ENCODE data around the gene MUL1.

The MUL1 gene

DNA sequence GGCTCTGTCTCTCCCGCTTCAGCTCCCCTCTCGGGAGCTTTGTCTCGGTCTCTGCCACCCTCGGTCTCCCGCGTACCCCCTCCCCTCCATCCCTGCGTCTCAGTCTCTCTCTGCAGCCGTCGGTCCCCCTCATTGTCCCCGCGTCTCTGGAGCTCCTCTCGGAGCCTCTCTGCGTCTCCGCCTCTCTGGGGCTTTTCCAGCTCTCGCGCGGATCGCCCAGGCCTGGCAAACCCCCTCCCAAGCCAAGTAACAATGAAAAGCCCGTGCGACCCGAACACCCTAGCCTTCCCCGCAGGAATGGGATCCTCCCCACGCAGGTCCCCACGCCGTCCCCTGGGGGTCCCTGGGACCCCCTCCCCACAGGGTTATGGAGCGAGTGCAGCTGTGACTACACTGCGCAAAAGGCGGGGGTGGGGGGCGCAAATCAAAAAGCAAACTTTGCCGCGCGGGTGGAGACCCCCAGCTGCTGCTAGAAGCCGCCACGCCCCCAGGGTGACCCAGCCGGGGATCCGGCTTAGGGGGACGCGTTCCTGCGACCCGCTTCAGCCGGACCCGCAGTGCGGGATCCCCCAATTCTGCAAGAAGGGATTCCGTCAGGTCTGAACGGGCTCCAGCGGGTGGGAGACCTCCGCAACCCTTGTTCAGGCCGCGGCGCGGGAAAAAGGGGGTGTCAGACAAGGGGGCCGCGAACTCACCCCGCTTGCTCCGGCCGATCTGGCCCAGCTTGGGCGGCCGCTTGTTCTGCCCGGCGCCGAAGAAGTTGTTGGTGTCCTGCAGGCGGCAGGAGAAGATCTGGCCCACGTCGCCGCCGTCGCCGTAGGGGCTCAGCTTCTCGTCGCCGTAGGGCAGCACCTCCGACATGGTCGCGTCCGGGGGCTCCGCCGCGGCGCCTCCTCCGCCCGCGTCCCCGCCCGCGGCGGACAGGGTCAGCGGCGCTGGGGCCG is 23.2 kb downstream of the MUL1 start:
- DNase-seq (ENCODE audit: low read depth): no peak

DNA sequence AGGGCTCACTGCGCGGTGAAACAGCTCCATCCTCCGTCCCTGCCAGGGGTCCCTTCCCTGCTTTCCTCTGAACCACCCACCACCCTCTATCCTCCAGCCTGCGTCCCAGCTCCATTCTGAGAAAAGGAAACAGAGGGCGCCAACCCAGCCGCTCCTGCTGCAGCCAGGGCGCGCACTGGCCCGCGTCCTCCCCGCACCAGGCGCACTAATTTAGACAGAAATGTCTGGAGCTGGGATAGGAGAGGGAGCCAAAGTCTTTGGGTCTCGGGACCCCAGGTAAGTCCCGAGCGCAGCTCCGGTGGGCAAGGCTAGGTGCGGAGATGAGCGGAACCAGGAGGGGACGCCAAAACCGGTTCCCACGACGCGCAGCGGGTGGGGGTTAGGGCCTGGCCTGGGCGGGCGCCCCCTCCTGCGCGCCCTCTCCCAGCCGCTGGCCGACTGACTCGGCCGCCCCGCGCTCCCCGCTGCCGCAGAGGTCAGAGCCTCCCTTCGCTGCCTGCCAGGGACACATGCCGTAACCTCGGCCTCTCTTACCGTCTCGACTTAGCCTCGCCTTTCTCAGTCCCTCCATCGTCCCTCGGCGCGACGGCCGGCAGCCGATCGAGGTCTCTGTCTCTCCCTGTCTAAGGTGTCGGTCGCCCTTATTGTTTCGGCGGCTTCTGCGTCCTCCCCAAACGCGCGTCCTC is 24.0 kb downstream of the MUL1 start:
- no peak for DNase-seq (ENCODE audit: low read depth)

DNA sequence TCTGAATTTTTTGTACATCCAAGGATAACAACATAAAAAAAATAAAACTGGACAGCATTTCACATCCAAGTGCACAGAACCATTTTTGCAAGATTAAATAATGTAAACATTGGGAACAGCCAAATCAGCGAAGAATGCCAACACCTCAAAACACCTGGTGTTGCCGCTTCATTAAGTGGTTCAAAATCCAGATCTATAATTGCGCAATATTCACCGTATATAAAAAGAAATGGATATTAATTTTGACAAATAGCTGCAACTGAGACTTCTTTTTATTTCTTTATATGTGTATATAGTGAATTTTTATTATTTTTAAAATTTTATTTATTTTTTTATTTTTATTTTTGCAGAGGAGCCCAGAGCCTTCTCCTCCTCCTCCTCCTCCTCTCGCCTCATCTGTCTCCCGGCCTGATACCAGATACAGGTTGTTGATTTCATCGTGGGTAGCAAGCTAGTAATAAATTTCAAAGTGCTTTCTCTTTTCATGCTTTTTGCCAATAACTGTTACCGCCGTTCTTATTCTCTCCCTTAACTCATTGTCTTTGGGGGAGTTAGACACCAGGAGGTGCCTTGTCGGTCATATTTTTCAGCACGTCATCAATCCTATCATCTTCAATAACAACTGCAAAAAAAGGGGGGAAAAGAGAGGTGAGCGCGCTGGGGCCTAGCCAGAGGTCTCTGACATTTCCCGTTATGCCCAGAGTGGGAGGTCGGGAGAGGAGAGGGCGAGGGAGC is 24.7 kb downstream of the MUL1 start:
- DNase-seq (ENCODE audit: low read depth): no peak

DNA sequence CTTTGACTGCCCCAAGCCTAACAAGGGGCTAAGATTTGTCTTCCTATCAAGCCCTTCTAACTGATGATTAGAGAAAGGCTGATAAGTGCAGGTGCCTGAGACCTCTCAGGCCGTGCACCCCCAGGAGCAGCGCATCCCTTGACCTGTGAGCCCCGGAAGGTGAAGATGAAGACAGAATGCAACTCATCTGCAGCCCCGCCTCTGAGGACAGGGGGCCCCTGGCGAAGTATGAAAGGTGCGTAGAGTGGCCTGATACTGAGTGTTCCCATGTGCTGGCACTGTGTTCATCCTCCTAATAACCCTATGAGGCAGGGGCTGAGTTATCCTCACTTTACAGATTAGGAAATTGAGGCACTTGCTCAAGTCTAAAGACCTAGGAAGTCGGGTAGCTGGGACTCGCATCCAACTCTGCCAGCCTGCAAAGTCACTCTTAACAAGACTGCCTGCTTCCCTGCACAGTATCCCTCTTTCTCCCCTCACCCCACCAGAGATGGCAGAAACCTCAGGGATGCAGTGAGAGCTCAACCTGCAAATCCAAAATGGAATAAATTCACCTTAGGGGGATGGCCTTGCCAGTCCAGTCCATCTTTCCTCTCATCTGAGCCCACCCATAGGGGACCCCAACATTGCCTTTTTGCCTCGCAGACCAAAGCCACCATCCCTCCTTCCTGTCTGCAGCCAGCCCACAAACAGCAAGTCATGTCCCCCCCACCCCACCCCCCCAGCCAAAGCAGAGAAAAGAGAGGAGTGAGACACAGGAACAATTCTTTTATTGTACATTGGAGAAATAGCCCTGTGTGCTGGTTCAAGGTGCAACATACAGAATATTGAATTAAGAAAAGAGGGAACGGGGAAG is 26.1 kb downstream of the MUL1 start:
- no peak for DNase-seq (ENCODE audit: low read depth)

DNA sequence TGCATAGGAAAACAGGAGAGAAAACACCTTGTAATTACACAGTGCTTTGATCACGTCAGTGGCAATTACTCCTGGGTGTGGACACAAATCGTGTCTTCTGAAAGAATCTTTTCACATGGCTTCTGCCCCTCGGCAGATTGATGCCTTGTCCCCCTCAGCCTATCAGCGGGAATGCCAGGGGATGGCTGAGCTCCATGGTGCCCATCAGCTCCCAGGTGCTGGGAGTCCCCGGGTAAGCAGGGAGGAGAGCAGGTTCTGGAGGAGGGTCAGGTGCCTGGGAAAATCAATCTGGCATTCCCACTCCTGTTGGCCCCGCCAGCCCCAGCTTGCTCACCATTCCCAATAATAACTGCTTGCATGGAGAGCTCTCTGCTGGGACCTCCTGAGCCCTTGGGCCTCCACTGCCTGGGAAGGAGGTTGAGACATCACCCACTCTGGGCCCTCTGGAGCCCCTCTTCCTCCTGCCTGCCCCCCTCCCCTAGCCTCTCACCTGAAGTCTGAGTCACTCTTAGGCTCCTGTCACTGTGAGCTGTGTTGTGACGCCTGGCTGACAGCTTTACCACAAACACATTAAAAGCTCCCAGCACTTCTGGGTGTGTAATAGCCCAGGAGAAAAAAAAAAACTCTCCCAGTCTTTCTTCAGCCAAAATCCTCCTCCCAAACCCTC is 26.9 kb downstream of the MUL1 start:
- no peak for DNase-seq (ENCODE audit: low read depth)

DNA sequence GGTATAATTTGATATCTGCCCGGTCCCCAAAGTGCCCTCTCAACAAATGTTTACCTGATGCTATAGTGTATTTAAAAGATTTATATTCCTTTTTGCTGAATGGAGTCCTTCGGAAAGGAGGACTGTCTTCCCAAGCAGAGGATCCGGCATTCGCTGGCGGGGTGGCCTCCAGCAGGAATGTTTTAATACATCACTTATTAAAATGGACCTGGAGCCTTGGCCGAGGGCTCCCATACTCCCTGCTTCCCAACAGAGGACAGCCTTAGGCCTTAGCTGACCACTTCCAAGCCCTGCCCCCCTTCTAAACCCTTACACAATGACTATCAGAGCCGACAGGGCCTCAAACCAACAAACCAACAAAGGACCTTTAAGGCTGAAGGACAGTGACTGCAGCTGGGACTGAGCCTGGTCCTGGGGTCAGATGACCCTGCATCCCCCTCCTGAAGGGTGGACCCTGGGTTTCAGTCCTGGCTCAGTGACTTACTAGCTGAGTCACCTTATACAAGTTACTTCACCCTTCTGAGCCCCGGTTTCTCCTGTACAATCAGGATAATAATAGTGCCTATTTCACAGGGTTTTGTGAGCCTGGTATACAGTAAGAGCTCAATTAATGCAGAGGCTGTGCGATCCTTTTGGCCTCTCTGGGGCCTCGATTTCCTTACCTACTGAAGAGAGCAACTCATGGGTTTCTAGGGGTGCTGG is 27.6 kb downstream of the MUL1 start:
- no peak for DNase-seq (ENCODE audit: low read depth)

DNA sequence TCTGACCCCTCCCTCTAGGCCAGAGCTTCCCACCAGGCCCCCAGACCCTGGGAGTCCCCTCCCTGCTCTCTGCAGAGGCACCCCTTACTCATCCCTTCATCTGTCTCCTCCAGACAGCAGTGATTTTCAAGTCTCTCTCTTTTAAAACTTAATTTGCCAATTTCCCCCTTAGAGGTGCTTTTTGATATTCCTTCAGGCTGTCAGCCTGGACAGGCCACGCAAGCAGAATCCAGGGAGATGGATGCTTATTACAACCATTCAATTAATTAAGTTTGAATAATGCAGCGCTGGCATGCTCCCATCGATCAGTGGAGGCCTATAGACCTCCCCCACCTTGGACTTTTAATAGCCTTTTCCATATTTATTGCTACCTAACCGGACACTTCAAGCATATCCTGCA is 28.1 kb downstream of the MUL1 start:
- DNase-seq (ENCODE audit: low read depth): no peak

DNA sequence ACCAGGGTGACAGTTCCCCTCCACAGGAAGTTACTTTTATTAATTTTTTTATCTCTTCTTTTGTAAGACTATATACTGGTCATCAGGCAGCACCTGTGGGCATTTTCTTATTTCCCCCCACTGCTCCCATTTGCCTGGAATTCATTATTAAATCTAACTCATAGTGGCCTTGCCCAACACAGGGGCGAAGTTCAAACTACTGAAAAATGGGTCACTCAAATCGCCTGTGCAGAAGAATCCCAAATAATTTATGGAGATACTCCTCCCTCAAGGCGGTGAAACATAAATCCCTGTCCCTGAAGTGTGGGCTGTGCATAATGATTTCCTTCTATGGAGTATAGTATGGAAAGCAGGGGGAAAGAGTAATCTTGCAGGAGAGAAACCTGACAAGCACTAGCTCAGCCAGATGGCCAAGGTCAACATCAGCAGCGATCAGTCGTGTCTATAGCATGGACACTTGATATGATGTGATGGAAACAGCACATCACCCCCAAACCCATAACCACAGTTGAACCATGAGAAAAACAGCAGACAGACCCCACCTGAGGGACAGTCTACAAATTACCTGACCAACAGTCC is 29.8 kb downstream of the MUL1 start:
- DNase-seq (ENCODE audit: low read depth): no peak

DNA sequence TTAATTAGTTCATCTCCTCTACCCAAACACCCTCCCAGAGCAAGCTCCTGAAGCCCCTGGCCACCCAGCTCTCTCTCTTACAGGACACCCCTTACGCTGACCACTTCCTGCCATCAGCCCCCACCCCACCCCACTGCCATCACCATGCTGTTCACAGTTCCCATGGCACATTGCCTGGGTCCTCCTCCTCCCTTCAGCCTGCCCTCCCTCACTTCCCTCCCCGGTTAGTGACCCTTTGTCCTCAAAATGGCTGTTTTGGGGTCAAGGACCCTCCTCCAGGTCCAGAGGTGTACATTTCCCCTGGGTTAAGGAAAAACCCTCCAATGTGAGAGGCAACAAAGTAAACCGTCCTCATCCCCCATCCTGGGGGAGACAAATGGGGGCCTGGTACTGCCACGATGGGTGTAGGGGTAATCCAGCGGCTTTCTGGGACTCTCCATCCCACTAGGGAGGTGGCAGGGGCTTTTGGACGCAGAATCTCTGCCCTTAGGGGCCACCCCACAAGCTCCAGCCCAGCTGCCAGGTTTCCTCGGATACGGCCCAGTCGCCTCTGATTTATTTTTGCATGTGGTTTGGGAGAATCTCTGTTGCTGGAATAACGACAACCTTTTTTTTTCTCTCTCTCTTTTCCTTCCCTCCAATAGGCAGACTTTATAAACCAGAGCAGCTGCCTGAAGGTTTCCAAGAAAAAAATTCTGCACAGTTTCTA is 30.4 kb downstream of the MUL1 start:
- no peak for DNase-seq (ENCODE audit: low read depth)

DNA sequence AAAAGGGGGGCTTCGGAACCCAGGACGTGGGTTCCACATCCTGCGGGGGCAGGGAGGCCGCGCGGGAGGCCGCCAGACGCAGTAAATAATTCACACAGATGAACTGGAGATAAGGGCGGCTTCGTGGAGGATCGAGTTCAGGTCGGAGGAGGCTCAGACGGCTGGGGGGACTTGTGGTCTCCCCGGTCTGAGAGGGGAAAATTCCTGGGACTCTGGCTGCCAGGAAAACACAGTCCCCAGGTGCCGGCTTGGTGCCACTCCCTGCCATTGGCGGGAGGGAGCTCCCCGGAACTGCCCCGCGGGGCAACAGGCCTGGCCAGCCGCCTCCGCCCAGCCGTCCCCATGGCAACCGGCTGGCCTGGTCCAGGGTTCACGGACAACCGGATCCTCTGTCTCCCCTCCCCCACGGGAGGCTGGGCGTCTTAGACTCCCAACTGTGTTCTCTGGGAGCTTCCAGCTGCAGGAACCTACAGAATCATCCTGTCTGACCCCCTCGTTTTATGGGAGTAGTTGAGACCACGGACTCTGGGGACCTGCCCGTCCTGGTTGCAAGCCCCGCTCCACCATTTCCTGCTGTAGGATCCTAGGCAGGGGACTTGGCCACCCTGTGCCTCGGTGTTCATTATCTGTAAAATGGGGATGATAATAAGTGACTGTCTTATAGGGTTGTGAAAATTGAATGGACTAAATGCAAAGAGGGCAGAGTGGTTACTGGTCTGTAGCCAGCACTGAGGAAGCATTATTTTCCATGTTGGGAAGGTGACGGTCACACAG is 31.5 kb downstream of the MUL1 start:
- DNase-seq (ENCODE audit: low read depth): no peak

DNA sequence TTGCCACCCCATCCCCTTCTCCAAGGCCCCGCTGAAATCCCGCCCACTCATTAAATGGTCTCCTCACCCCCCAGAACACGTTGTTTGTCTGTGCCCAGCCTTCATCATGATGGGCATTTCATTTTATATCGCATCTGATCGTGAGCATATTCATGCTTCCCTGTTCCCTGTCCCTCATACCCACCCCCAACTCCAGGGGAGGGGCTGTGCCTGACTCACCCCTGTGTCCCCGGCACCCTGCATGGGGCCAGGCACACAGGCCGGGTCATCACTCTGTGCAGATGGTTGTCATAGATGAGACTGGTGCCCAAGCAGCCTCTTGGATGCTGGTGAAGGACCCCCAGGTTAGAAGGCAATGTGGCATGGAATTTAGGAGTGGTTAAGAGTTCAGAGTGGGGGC is 33.0 kb downstream of the MUL1 start:
- no peak for DNase-seq (ENCODE audit: low read depth)

DNA sequence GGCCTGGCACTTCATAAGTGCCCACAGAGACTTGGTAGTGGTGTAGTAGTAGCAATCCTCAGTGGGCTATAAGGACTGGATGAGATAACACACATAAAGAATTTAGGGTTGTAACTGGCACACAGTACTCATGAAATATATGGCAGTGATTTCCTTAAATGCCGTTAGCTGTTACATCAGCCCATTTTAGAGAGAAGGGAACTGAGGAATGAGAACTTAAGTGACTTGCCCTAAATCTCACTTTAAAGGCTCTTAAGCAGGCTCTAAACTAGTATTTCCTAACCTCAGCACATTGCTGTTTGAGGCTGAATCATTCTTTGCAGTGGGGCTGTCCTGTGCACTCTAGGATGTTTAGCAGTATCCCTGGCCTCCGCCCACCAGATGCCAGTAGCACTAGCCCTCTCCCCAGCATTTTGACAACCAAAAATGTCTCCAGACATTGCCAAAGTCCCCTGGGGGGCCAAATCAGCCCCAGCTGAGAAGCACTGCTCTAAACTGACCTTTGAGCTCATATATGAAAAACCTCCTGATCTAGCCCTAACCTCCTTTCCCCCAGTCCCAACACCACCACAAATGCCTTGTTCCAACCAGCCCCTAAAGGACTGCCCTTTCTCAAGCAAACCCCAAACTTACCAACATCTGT is 33.5 kb downstream of the MUL1 start:
- DNase-seq (ENCODE audit: low read depth): no peak

DNA sequence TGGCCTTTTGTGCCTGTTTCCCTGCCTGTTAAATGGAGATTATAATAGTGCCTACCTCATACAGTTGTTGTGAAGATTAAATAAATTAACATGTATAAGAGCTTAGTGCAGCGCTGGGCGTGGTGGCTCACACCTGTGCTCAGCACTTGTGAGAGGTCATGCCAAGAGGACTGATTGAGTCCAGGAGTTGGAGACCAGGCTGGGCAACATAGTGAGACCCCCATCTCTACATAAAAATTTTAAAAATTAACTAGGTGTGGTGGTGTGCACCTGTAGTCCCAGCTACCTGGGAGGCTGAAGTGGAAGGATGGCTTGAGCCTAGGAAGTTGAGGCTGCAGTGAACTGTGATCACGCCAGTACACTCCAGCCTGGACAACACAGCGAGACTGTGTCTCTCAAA is 34.1 kb downstream of the MUL1 start:
- DNase-seq (ENCODE audit: low read depth): no peak

DNA sequence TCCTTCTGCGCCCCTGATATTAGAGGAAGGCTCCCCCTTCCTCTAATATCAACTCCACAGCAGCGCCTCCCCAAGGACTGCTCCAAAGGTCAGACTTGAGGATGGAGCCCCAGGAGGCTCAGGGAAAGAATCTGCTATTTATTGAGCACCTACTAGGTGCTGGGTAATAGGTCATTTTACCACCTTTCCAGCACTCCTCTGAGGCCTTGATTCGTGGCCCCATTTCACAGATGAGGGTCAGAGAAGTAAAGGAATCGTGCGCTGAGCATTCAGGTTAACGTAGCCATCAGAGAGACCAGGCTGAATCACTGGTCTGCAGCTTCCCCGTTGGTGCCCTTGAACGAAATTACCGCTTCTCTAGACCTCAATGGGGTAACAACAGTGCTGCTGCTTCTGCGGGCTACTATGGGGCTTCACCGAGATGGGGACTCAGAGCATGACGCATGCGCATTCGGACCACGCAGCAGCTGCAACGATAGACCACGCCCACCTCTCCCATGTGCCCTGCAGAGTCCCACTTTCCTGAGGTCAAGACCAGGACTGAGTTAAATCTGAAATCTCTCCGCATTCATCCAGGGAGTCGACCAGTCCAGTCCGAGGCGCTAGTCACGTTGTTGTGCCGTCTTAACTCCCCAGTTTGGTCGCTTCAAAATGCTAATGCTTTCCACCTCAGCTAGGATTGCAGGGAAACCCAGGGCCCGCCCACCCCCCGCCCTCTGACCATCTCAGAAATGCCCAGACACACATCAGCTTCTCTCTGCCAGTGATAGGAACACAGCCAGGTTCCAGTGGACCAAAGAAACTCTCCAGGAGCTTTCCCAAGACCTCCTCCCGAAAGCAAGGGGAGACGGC is 34.9 kb downstream of the MUL1 start:
- DNase-seq (ENCODE audit: low read depth): no peak

DNA sequence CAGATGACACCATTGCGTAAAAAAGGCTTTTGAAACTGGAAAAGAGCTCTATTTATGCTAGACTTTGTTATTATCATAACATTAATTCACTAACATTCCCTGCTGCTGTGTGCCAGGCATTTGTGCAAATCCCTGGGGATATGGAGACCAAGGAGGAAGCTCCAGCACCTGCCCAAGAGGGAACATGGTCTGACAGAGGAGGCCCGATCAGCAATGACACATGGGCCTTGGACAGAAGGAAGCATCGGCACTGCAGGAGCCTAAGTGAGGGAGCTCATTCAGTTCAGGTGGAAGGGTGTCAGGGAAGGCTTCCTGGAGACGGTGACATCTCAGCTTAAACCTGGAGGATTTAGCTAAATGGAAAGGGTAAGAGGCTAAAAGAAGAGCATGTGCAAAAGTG is 35.8 kb downstream of the MUL1 start:
- DNase-seq (ENCODE audit: low read depth): no peak

DNA sequence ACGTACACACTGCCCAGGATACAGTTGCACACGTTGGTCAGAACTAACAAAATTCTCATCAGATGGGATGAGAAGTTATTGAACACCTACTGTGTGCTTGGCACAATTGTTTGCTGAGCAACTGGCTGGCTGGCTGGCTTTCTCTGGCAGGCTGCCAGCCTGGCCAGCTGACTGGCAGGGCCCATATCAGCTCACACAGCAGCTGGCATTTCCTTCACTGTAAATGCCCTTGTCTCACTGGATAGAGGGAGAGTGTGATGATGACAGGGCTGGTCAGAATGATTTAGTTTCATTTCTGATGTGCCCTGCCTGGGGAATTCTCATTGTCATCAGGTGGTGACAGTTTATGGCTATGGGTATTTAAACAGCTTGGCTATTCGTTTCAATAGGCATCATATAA is 37.8 kb downstream of the MUL1 start:
- no peak for DNase-seq (ENCODE audit: low read depth)

DNA sequence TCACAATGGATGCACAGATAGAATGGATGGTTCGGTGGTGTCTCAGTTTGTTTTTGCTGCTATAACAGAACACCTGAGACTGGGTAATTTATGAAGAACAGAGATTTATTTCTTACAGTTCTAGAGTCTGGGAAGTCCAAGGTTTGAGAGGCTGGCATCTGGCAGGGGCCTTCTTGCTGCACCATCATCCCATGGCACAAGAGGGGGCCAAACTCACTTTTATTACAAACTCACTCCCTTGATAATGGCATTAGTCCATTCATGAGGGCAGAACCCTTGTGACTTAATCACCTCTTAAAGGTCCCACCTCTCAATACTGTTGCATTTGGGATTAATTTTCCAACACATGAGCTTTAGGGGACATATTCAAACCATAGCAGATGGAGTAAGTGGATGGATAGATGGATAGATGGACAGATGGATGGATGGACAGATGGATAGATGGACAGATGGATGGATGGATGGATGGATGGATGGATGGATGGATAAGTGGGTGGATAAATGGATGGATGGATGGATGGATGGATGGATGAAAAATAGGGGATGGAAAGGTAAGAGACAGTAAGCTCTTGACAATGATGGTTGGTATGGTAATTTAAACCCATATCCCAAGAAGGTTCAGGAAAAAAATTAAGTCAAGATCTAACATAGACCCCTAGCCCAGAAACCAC is 38.4 kb downstream of the MUL1 start:
- no peak for DNase-seq (ENCODE audit: low read depth)
